Measurements from ENCODE around the gene CEACAM4.

Gene CEACAM4

DNA sequence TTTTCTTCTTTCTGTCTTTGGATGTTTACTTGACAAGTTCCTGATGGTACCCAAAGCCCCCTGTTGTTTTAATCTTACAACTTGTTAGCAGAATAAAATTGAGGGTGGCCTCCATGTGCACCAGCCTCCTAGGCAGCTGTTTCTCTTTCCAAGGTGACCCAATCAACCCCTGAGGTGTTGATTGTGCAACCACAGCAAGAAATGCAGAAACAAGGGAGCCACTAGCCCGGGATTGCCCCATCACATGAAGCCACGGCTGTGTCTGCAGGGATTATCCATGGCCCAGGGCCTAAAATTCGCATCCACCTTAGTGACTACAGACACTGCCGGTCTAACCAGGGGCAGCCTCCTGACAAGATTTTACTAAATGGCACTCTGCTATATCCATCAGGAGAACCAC, 14.4 kb downstream of the CEACAM4 start:
- no peak for DNase-seq (ENCODE audit: low spot score)
- TF ChIP-seq, protein P1, sequence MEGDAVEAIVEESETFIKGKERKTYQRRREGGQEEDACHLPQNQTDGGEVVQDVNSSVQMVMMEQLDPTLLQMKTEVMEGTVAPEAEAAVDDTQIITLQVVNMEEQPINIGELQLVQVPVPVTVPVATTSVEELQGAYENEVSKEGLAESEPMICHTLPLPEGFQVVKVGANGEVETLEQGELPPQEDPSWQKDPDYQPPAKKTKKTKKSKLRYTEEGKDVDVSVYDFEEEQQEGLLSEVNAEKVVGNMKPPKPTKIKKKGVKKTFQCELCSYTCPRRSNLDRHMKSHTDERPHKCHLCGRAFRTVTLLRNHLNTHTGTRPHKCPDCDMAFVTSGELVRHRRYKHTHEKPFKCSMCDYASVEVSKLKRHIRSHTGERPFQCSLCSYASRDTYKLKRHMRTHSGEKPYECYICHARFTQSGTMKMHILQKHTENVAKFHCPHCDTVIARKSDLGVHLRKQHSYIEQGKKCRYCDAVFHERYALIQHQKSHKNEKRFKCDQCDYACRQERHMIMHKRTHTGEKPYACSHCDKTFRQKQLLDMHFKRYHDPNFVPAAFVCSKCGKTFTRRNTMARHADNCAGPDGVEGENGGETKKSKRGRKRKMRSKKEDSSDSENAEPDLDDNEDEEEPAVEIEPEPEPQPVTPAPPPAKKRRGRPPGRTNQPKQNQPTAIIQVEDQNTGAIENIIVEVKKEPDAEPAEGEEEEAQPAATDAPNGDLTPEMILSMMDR (IDR thresholded peaks at IDR 0.05; ENCODE audit: borderline replicate concordance, control extremely low read depth, extremely low read depth, insufficient read depth, missing control alignments) = no peak
- in situ Hi-C loops (cut with MboI; ENCODE audit: low sequenced_read_pairs, unreplicated experiment) = no loop called here

DNA sequence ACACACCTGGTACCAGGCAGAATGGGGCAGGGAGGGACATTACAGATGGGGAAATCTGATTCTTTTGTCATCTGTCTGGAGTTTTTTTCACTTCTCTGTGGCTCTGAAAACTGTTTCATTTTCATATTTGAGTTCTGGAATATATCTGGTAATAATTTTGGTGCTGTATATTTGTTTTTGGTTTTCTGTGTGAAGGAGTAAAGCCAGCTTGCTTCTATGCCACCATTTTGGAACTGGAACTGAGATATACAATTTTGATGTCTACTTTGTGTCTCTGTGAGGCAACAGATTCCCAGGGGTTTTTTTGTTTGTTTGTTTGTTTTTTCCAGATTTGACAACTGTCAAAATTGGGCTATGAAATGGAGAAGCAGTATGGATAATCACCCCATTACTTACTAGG, 16.1 kb downstream of the CEACAM4 start:
- in situ Hi-C loops (cut with MboI; ENCODE audit: low sequenced_read_pairs, unreplicated experiment) = no loop called here
- no peak for DNase-seq (ENCODE audit: low spot score)
- TF ChIP-seq, protein P1 (IDR thresholded peaks at IDR 0.05; ENCODE audit: borderline replicate concordance, control extremely low read depth, extremely low read depth, insufficient read depth, missing control alignments) = no peak

DNA sequence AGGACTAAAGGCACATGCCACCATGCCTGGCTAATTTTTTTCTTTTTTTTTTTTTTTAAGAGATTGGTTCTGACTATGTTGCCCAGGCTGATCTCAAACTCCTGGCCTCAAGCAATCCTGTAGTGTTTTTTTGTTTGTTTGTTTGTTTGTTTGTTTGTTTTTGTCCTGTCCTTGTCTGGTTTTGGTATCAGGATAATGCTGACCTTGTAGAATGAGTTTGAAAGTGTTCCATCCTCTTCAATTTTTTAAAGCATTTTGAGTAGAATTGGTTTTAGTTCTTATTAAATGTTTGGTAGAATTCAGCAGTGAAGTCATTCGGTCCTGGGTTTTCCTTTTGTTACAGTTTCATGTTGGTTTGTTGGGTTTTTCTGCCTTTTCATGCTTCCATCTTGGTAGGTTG, 19.2 kb downstream of the CEACAM4 start:
- TF ChIP-seq, protein P1 (IDR thresholded peaks at IDR 0.05; ENCODE audit: borderline replicate concordance, control extremely low read depth, extremely low read depth, insufficient read depth, missing control alignments) = no peak
- in situ Hi-C loops (cut with MboI; ENCODE audit: low sequenced_read_pairs, unreplicated experiment) = no loop called here
- DNase-seq (ENCODE audit: low spot score) = no peak

DNA sequence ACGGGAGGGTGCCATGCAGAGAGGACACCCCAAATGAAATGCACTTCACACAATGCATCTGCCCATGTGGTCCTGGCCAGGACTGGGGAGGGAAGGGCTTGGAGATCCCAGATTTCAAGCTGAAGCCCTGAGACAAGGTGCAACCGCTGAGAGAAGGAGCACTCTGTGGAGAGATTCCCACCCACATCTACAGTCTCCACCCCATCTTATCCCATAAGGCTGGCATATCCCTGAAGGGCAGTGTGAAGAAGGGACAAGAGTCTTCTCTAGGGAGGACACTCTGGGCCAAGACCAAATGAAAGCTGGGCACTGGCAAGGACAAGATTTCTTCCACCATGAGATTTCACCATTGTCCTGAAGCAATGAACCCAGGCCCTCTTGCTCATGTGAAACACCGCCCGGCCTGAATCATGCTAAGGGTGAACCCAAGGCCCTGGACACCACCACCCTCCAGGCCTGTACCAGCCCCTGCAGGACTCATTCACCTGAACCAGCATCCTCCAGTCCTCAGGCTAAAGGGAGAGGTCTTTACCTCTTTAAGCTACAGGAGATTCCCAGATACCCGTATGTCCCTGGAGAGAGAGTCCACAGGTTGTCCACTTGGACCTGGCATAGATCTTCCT, 20.5 kb downstream of the CEACAM4 start:
- in situ Hi-C loops (cut with MboI; ENCODE audit: low sequenced_read_pairs, unreplicated experiment) = no loop called here
- no peak for DNase-seq (ENCODE audit: low spot score)
- TF ChIP-seq, protein P1 (IDR thresholded peaks at IDR 0.05; ENCODE audit: borderline replicate concordance, control extremely low read depth, extremely low read depth, insufficient read depth, missing control alignments) = no peak

DNA sequence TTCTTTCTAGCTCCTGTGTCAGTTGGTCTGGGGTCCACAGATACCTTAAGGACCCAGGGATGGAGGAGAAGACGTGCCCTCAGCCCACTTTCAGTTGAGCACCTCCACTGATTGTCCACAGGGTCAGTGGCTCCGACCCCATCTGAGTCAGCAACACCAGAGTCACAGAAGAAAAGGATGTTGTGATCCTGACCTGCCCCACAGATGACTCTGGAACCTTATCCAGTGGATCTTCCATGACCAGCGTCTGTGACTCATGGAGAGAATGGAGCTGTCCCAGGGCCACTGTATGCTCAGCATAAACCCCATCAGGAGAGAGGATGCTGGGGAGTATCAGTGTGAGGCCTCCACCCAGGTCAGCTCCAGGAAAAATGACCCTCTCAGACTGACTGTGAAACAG, 22.0 kb downstream of the CEACAM4 start:
- TF ChIP-seq, protein P1 (IDR thresholded peaks at IDR 0.05; ENCODE audit: borderline replicate concordance, control extremely low read depth, extremely low read depth, insufficient read depth, missing control alignments) = no peak
- no peak for DNase-seq (ENCODE audit: low spot score)
- in situ Hi-C loops (cut with MboI; ENCODE audit: low sequenced_read_pairs, unreplicated experiment) = no loop called here

DNA sequence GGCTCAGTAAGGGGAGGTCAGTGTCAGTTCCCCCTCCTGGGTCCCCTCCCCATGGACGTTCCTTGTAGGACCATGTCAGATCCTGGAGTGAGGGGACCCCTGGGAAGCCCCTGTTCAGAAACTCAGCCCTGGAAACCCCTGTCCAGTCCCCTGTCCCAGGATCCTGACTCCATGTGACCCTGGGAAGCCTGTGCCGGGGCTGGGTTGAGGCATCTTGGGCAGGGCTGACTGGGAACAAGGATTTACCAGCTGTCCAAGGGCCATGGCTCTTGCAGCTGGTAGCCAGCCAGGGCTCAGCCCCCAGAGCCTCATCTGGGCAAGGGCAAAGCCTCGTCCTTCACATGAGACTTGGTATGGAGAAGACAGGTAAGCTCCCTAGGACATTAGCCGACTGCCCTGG, 25.1 kb downstream of the CEACAM4 start:
- in situ Hi-C loops (cut with MboI; ENCODE audit: low sequenced_read_pairs, unreplicated experiment) = no loop called here
- TF ChIP-seq, protein P1 (IDR thresholded peaks at IDR 0.05; ENCODE audit: borderline replicate concordance, control extremely low read depth, extremely low read depth, insufficient read depth, missing control alignments) = no peak
- DNase-seq (ENCODE audit: low spot score) = no peak
